Endothelial cell of umbilical vein (primary cell): Measurements from ENCODE around the gene C1QA. TPM values are rescaled to one million over a fixed set of nuclear protein-coding genes. Genes with fewer than 3 reads are reported as not detected.

Experiments
- BruUV-seq: library from RNA; stranded (reverse); fragments of 400-500 nt; replicated peaks from 2 replicates; lab custom pipeline; 2021; lab: Mats Ljungman, UMichigan
- CTCF ChIA-PET: fragments of 300-600, 350-600 bp; sonication (Branson Sonifier 250); formaldehyde crosslinking; loops from one replicate; lab custom pipeline; 2021; ENCODE audit warnings: antibody characterized with exemption, inconsistent platforms; lab: Charles Lee
- POLR2A ChIA-PET: fragments of 300-600, 350-600 bp; sonication (Branson Sonifier 250); formaldehyde crosslinking; loops from one replicate; lab custom pipeline; 2021; ENCODE audit warnings: antibody characterized with exemption, inconsistent platforms; lab: Charles Lee
- DNase-seq: peaks from one replicate; pipeline ENCODE4 v3.0.0-alpha.2; 2011; ENCODE audit warnings: low read depth, low spot score
- FAIRE-seq: peaks from 2 replicates; lab custom pipeline; 2011; peaks lifted over from hg19 to GRCh38; lab: Jason Lieb, UNC
- H2AFZ ChIP-seq: 2 replicates; pipeline ENCODE4 v1.6.0; 2012; ENCODE audit warnings: low read depth, low read length, control low read depth, inconsistent platforms
- H3K27ac ChIP-seq: 2 replicates; pipeline ENCODE4 v1.5.1; 2011; ENCODE audit warnings: low read depth, mild to moderate bottlenecking, control low read depth, low read length, moderate library complexity; ENCODE audit not compliant: insufficient read depth
- H3K27me3 ChIP-seq, 2 experiments: 2 replicates each; pipeline versions ENCODE4 v1.6.0 to v1.6.1; 2011; ENCODE audit warnings: low read length in 2 of 2, mixed read lengths in 1 of 2; ENCODE audit not compliant: control insufficient read depth in 2 of 2, insufficient read depth in 2 of 2
- H3K36me3 ChIP-seq, 2 experiments: 2 replicates in 1 of 2; 3 replicates in 1 of 2; pipeline ENCODE4 v1.5.1; 2011; ENCODE audit warnings: low read length in 2 of 2, mild to moderate bottlenecking in 1 of 2, moderate library complexity in 1 of 2; ENCODE audit not compliant: control insufficient read depth in 2 of 2, insufficient read depth in 2 of 2; ENCODE audit errors: extremely low read depth in 1 of 2
- H3K4me1 ChIP-seq: 3 replicates; pipeline ENCODE4 v1.5.1; 2011; ENCODE audit warnings: mild to moderate bottlenecking, low read length; ENCODE audit not compliant: control insufficient read depth, insufficient read depth; ENCODE audit errors: extremely low read depth
- H3K4me2 ChIP-seq: 2 replicates; pipeline ENCODE4 v1.6.1; 2011; ENCODE audit warnings: low read length, control low read depth, mixed read lengths; ENCODE audit not compliant: insufficient read depth
- H3K4me3 ChIP-seq, 3 experiments: fragments of 200-600 bp in 1 of 3; sonication (generic), shearing (Covaris generic) in 1 of 3; replicated peaks in 1 of 3; 2 replicates each; pipeline ENCODE4 v1.5.1; 2011 to 2016; ENCODE audit warnings: control low read depth in 3 of 3, low read length in 3 of 3, mild to moderate bottlenecking in 2 of 3, inconsistent platforms in 1 of 3, low read depth in 1 of 3, moderate library complexity in 1 of 3; ENCODE audit not compliant: insufficient read depth in 1 of 3
- H3K79me2 ChIP-seq: 2 replicates; pipeline ENCODE4 v1.6.0; 2012; ENCODE audit warnings: low read length, inconsistent platforms; ENCODE audit not compliant: control insufficient read depth, insufficient read depth
- H3K9ac ChIP-seq: replicated peaks from 2 replicates; pipeline ENCODE3; 2011; ENCODE audit warnings: low read length, control low read depth; ENCODE audit not compliant: insufficient read depth; ENCODE audit errors: extremely low read depth
- H3K9me1 ChIP-seq: replicated peaks from 3 replicates; pipeline ENCODE4 v1.6.0; 2011; ENCODE audit warnings: mild to moderate bottlenecking, low read length; ENCODE audit not compliant: control insufficient read depth, insufficient read depth; ENCODE audit errors: extremely low read depth
- H3K9me3 ChIP-seq: replicated peaks from 2 replicates; pipeline ENCODE4 v1.5.1; 2012; ENCODE audit warnings: low read length, inconsistent platforms; ENCODE audit not compliant: control insufficient read depth, insufficient read depth
- H4K20me1 ChIP-seq: replicated peaks from 2 replicates; pipeline ENCODE3; 2011; ENCODE audit warnings: mild to moderate bottlenecking, low read length; ENCODE audit not compliant: control insufficient read depth, insufficient read depth; ENCODE audit errors: extremely low read depth
- CTCF ChIP-seq, 2 donors: IDR thresholded peaks; 1 replicate in 1 of 2; 2 replicates in 1 of 2; pipeline ENCODE4 v1.5.1; 2011; ENCODE audit warnings: low read length in 2 of 2, mild to moderate bottlenecking in 2 of 2, moderate library complexity in 2 of 2, control low read depth in 1 of 2, inconsistent platforms in 1 of 2, low read depth in 1 of 2; ENCODE audit not compliant: insufficient read depth in 1 of 2; ENCODE audit errors: extremely low read depth in 1 of 2
- EZH2 ChIP-seq: IDR thresholded peaks from 2 replicates; pipeline ENCODE4 v1.6.1; 2012; ENCODE audit warnings: borderline replicate concordance, low read depth, mild to moderate bottlenecking, moderate library complexity, low read length, inconsistent platforms; ENCODE audit not compliant: severe bottlenecking
- MAX ChIP-seq: IDR thresholded peaks from 2 replicates; pipeline ENCODE4 v1.6.1; 2011; ENCODE audit not compliant: insufficient read depth, insufficient read length
- MYC ChIP-seq: IDR thresholded peaks from one replicate; pipeline ENCODE4 v1.6.1; 2011; ENCODE audit warnings: mild to moderate bottlenecking, low read depth, low read length
- POLR2A ChIP-seq: IDR thresholded peaks from 2 replicates; pipeline ENCODE4 v1.6.1; 2012; ENCODE audit warnings: low read depth, mild to moderate bottlenecking, control low read depth, low read length
- POLR2AphosphoS5 ChIP-seq: IDR thresholded peaks from 2 replicates; pipeline ENCODE4 v1.6.1; 2012; ENCODE audit warnings: low read depth, mild to moderate bottlenecking, control low read depth, low read length, moderate library complexity; ENCODE audit not compliant: insufficient read depth
- dilution Hi-C: fragments of 300-500 bp; cut with MboI; formaldehyde crosslinking; loops from one replicate; pipeline ENCODE4 v1.15.0; 2019; ENCODE audit warnings: low sequenced_read_pairs; ENCODE audit not compliant: extremely low pct_ligation_motif_present
- intact Hi-C: fragments of 100-400 bp; cut with micrococcal nuclease; formaldehyde crosslinking; loops from one replicate; pipeline ENCODE4 v1.10.0; 2022
- polyA plus RNA-seq, 4 experiments: library from polyadenylated mRNA; depleted of rRNA in 3 of 4; stranded (reverse) in 3 of 4; unstranded in 1 of 4; fragments of >200 nt; gene quantifications; 2 replicates each; pipeline versions ENCODE4 v1.2.1 to v1.2.3, GENCODE V29; 2011 to 2012; ENCODE audit warnings: missing spikeins in 1 of 4
- total RNA-seq: library from RNA; stranded (reverse); gene quantifications from 2 replicates; pipeline ENCODE4 v1.2.3, GENCODE V29; 2021

The C1QA gene
- total and polyA plus RNA-seq, 2 donors (not counting 3 experiments of a cell fraction or from before 2014, with no cell fraction given) = not detected

GRCh38 chr1:22601610-22602009, 34.8 kb upstream of the C1QA start:
- Histone ChIP-seq H4K20me1 (no peaks in the 10 kb centered on the region), H3K4me3 (no peak overlapping the region), H3K9me3 (no peaks in the 10 kb centered on the region), H3K27me3 (peaks cover 11 to 14% of the 10 kb centered on the region in 2 experiments), H3K4me1 (no peaks in the 10 kb centered on the region), H3K27ac (no peak overlapping the region), H3K4me2 (no peak overlapping the region), H2AFZ (no peak overlapping the region), H3K9ac (no peak overlapping the region), H3K36me3 (no peaks in the 10 kb centered on the region), H3K9me1 (no peaks in the 10 kb centered on the region), H3K79me2 (no peaks in the 10 kb centered on the region)
- BruUV-seq = no TSS peak
- TF ChIP-seq POLR2A = no peak
- no peak for TF ChIP-seq MYC
- TF ChIP-seq POLR2AphosphoS5 = no peak
- no peak for TF ChIP-seq MAX
- no peak for TF ChIP-seq EZH2
- no peak for TF ChIP-seq CTCF (IDR thresholded peaks at IDR 0.05; ENCODE audit: extremely low read depth in 1 of 2, insufficient read depth in 1 of 2, low read depth in 1 of 2, low read length in 2 of 2)
- FAIRE-seq = no peak
- ChIA-PET CTCF (no interaction called here), POLR2A (no interaction called here)
- dilution Hi-C loops (no loop called here), intact Hi-C loops (no loop called here)
- no peak for DNase-seq
